NCI-H2081 (cell line): ENCODE data around the gene RARB.

Experiments used
- DNase-seq, 2 experiments: peaks; one replicate each; lab custom pipeline; 2025; lab: John Stamatoyannopoulos, UW

Gene RARB

GRCh38 chr3:25604107-25604805 is 176.2 kb downstream of the RARB start:
- no peak for DNase-seq

GRCh38 chr3:25610167-25610566 is 182.1 kb downstream of the RARB start:
- DNase-seq: no peak

GRCh38 chr3:25610779-25611178 is 182.7 kb downstream of the RARB start:
- no peak for DNase-seq

GRCh38 chr3:25611193-25611592 is 183.1 kb downstream of the RARB start:
- no peak for DNase-seq

GRCh38 chr3:25618028-25618427 is 190.0 kb downstream of the RARB start:
- no peak for DNase-seq

- no peak for DNase-seq
Observed at GRCh38 chr3:25619382-25619781, 191.3 kb downstream of the RARB start.

- no peak for DNase-seq
Observed at GRCh38 chr3:25620493-25620892, 192.4 kb downstream of the RARB start.

GRCh38 chr3:25621087-25621486 is 193.0 kb downstream of the RARB start:
- no peak for DNase-seq

- DNase-seq: no peak
Observed at GRCh38 chr3:25631989-25632388, 203.9 kb downstream of the RARB start.

GRCh38 chr3:25633919-25634318 is 205.9 kb downstream of the RARB start:
- no peak for DNase-seq

GRCh38 chr3:25635038-25635437 is 207.0 kb downstream of the RARB start:
- DNase-seq: no peak
